22Rv1 (cell line): ENCODE results near the gene CAVIN2.

Experiments
- ZFX ChIP-seq: fragments of 450-650 bp; IDR thresholded peaks from 2 replicates; pipeline ENCODE4 v1.6.1; 2017; ENCODE audit warnings: antibody characterized with exemption, borderline replicate concordance
- TF ChIP-seq, protein P1 (sequence below): fragments of 450-650 bp; IDR thresholded peaks from 2 replicates; pipeline ENCODE4 v1.5.1; 2017; ENCODE audit warnings: mild to moderate bottlenecking

DNA sequence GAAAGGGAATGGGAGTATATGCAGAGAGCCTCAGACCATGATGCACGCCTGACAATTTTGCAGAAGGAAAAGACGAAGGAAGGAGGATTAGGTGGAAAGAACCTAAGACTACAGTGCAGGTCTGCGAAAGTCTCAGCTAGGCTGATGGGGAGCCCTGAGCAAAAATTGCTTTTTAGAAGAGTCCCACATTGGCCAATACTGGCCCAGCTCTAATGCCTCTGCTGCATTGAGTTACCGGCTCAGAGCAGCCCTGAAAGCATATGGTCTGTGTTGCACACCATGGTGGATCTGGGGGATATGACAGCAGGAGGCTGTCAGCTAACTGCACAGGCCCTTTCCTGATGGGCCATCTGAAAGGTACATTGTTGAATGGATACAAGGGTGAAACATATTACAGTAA, 48.3 kb upstream of the CAVIN2 start:
- TF ChIP-seq, protein P1, sequence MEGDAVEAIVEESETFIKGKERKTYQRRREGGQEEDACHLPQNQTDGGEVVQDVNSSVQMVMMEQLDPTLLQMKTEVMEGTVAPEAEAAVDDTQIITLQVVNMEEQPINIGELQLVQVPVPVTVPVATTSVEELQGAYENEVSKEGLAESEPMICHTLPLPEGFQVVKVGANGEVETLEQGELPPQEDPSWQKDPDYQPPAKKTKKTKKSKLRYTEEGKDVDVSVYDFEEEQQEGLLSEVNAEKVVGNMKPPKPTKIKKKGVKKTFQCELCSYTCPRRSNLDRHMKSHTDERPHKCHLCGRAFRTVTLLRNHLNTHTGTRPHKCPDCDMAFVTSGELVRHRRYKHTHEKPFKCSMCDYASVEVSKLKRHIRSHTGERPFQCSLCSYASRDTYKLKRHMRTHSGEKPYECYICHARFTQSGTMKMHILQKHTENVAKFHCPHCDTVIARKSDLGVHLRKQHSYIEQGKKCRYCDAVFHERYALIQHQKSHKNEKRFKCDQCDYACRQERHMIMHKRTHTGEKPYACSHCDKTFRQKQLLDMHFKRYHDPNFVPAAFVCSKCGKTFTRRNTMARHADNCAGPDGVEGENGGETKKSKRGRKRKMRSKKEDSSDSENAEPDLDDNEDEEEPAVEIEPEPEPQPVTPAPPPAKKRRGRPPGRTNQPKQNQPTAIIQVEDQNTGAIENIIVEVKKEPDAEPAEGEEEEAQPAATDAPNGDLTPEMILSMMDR = no peak
- TF ChIP-seq ZFX = no peak
